ENCODE results near the gene SF3B2.
"Not testable (repeated sequence)": the region's sequence is repeated elsewhere in the genome, so short reads cannot be mapped to it uniquely, and the experiment has no call there.

Gene SF3B2, protein sequence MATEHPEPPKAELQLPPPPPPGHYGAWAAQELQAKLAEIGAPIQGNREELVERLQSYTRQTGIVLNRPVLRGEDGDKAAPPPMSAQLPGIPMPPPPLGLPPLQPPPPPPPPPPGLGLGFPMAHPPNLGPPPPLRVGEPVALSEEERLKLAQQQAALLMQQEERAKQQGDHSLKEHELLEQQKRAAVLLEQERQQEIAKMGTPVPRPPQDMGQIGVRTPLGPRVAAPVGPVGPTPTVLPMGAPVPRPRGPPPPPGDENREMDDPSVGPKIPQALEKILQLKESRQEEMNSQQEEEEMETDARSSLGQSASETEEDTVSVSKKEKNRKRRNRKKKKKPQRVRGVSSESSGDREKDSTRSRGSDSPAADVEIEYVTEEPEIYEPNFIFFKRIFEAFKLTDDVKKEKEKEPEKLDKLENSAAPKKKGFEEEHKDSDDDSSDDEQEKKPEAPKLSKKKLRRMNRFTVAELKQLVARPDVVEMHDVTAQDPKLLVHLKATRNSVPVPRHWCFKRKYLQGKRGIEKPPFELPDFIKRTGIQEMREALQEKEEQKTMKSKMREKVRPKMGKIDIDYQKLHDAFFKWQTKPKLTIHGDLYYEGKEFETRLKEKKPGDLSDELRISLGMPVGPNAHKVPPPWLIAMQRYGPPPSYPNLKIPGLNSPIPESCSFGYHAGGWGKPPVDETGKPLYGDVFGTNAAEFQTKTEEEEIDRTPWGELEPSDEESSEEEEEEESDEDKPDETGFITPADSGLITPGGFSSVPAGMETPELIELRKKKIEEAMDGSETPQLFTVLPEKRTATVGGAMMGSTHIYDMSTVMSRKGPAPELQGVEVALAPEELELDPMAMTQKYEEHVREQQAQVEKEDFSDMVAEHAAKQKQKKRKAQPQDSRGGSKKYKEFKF

DNA sequence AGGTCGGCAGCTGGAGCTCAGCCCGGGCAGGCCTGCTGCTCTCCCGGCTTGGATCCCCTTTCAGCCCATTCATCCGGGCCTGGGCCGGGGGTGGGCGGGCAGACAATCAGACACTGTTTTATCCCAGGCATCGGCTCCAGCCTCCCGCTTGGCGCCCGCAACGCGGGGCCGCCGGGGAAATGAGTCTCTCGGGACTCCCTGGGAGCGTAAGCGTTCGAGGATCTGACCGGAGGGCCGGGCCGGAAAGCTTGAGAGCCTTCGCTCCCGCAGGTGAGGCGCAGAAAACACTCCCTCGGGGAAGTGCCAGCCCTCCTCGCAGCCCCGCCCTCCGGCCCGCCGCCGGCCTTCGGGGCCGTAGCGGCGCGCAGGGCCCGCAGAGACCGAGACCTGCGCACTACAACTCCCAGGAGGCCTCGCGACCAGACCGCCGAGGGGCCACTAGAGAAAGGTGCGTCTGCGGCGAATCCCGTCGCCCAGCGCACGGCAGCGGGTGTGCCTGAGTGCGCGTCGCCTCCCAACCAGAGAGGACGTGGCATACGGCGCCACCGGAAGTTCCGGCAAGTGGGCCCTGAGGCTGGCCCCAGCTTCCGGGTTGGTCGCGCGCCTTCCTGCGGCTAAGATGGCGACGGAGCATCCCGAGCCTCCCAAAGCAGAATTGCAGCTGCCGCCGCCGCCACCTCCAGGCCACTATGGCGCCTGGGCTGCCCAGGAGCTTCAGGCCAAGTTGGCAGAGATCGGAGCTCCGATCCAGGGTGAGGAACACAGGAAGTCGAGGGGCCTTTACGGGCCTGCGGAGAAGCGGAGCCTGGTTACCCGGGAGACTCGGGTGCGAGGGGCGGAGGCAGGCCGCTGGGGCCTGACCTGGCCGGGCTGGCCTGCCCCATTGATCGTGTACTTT, at the start of gene SF3B2:
Gene SF3B2 (plus strand): TSS at position 599 of the 898 bp plus-strand sequence. CDS start 21 bp downstream, at position 620.
- peak; percentile 95 to 97 for DNase-seq

DNA sequence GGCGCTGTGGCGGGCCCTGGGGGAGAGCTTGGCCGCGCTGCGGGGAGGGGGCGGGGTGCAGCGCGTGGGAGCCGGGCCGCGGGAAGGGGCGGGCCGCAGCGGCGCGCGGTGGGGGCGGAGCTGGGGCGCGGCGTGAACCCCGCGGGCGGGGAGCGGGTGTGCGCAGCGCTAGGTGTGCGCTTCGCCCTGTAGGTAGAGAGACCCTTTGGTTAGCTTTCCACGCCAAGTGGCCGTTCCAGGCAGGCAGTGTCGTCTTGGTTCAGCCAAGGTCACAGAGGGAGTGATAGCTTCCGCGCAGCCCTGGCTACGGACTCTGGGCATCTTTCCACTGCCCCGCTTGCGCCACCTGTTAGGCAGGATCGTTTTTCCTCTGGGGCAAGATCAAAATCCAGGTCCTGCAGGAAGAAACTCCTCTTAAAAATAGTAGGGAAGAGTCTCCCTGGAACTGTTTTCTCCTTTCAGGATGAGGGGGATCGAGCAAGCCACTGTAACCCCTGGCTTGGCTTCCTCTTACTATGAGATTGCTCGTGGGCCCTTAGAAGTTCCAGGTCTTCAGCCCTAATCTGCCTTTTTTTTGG, 49.4 kb upstream of the SF3B2 start:
- DNase-seq, result no peak

- DNase-seq, result no peak
Measured at GRCh38 chr11:66003291-66003690, 48.9 kb upstream of the SF3B2 start.

DNA sequence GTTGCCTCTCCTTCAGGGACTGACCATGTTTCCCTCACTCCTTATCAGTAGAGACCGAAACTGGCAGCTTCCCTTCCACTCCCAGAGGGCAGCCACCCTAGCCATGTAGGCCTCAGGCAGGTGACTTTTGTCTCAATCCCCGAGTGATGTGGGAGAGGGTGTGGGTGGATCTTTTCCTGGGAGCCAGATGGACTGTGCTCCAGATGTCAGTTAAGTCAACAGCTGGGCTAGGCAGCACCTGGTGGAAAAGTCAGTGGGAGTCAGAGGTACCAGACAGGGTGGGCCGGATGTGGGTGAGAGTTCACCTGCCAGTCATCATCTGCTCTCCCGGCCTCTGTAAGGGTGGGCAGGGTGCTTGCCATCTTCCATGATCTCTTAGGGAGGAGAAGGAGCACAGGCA, 48.0 kb upstream of the SF3B2 start:
- no peak for DNase-seq

DNA sequence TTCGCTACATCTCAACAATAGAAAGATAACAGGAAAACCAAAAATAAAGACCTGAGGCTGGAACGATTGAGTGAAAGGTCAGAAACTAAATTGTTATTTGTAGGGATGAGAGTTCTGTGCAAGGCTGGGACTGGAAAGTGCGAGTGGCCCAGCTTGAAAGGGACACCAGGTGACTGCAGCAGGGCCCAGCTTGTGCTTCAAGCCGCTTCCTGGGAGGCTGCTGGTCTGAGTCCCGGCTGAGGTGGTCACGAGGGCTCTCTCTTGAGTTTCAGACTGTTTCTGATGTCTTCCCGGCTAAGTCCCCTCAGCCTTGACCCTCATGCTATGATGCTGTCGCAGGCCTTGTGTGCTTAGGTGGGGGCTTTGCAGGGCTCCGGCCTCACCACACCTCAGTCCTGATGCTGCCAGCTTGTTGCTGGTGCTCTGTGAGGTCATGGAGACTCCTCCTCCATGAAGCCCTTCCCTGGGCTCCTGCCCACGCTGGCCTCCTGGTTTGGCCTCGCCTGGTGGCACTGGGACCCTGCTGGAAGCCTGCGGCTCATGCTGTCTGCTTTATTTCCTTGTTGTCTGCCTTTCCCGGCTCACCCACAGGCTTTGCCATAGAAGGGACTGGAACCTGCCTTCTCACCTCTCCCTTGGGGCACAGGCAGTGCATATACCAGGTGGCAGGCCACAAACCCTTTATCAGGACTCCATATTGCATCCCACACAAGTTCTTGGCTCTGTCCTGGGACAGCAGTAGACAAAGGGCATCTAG, 45.9 kb upstream of the SF3B2 start:
- no peak for DNase-seq

GRCh38 chr11:66006891-66007176, 45.3 kb upstream of the SF3B2 start:
- DNase-seq, result no peak

GRCh38 chr11:66007201-66007634, 44.9 kb upstream of the SF3B2 start:
- DNase-seq, result no peak

DNA sequence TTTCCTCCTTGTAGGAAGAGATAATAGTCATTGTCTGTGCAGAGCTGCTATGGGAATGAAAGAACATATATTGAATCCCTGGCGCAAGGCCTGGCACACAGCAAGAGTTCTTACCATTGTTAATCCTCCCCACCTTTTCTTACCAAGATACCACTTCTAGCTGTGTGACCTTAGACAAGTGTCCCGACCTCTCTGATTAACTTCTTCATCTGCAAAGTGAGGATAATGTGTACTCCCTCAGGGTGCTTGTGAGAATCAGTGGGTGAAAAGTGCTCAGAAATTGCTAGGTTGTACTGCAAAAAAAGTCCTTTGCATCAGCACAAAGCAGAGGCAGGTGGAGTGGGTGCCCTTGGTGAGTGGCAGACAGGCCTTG, 44.1 kb upstream of the SF3B2 start:
- no peak for DNase-seq

GRCh38 chr11:66008468-66009101, 43.6 kb upstream of the SF3B2 start:
- DNase-seq, result no peak

- not testable (repeated sequence) for DNase-seq
Measured at GRCh38 chr11:66010036-66010435, 42.1 kb upstream of the SF3B2 start.

DNA sequence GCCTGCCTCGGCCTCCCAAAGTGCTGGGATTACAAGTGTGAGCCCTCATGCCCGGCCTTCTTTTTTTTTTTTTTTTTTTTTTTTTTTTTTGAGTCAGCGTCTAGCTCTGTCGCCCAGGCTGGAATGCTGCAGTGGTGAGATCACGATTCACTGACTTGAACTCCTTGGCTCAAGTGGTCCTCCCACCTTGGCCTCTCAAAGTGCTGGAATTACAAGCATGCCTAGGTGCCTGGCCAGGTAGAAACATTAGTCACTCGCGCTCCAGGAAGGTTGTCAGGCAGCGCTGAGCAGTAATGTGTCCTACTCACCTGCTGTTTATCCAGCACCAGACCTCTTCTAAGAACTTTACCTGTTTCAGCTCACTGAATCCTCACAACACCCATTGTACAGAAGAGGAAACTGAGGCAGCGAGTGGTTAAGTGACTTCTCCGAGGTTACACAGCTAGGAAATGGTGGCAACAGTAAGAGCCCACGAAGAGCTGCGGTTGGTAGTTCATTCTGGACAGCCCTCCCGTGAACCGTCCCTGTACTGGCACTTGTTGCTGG, 40.9 kb upstream of the SF3B2 start:
- DNase-seq, result no peak

DNA sequence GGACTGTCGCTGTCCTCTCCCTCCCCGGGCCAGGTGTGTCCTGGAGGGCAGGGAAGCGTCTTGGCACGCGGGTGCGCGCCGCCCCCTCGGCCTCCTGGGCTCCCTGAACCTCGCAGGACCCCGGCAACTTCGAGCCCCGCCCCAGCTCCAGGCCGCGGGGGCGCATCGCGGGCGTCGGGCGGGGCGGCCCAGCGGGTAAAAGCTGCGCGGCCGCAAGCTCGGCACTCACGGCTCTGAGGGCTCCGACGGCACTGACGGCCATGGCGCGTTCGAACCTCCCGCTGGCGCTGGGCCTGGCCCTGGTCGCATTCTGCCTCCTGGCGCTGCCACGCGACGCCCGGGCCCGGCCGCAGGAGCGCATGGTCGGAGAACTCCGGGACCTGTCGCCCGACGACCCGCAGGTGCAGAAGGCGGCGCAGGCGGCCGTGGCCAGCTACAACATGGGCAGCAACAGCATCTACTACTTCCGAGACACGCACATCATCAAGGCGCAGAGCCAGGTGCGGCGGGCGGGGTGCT, 40.3 kb upstream of the SF3B2 start, which contains the start of gene CST6:
Gene CST6 (plus strand): TSS at position 224 of the 519 bp plus-strand sequence. CDS start 37 bp downstream, at position 261.
- DNase-seq, result no peak

DNA sequence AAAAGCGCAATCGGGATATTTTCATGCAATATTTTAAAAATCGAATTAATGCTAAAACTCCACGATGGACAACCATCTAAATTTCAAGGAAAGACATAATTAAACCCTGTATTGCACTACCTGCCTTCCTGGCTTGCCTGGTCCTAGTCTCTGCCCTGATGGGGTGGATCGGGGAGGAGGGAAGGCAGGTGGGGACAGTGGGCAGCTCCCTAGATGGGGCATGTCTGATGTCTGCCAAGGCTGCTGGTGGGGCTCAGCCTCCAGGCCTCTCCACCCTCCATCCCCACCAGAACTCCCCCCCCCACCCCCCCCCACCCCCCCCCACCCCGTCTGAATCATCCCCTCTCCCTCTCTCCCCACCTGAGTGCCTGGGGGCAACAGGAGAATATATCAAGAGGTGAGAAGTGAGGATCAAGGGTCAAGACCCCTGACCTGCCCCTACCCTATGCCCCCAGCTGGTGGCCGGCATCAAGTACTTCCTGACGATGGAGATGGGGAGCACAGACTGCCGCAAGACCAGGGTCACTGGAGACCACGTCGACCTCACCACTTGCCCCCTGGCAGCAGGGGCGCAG, 39.7 kb upstream of the SF3B2 start:
- DNase-seq, result no peak

DNA sequence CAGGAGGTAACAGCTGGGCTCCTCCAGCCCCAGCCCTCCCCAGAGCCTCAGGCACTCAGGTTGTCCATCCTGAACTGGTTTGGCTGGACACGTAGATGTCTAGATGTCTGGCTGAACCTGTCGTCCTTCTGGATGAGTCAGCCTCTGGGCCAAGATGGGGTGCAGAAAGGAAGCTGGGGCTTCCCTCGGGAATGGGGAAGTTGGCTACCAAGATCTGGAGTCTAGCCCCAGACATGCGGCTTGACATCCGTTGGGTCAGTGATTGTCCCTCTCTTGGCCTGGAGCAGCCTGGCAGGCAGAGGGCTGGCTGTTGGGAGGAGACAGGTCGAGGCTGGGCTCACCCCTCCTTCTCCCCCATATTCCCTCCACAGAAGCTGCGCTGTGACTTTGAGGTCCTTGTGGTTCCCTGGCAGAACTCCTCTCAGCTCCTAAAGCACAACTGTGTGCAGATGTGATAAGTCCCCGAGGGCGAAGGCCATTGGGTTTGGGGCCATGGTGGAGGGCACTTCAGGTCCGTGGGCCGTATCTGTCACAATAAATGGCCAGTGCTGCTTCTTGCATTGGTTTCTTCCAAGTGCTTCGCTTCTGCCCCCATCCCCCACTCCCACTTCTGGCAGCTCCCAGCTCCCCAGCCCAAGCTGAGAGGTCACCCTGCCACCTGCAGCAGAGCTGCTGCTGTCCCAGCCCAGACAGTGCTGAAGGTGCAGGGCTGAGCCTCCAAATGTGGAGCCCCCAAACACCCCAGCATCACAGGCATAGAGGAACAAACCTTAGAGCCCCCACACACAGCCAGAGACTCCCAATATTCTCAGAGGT, 39.0 kb upstream of the SF3B2 start:
- no peak for DNase-seq

- DNase-seq, result no peak
Measured at GRCh38 chr11:66013762-66014100, 38.4 kb upstream of the SF3B2 start.

GRCh38 chr11:66014804-66015453, 37.2 kb upstream of the SF3B2 start:
- no peak for DNase-seq

- no peak for DNase-seq
Measured at GRCh38 chr11:66015454-66015881, 36.7 kb upstream of the SF3B2 start.

GRCh38 chr11:66015936-66016792, 36.0 kb upstream of the SF3B2 start:
- no peak for DNase-seq

Data from activated CD4-positive, alpha-beta T cell treated with anti-CD3 and anti-CD28 coated beads, Interleukin-2, amount 50 U/mL, for 48 hours (primary cell).